SK-N-SH treated with all-trans-retinoic acid at 6 μM for 48 hours (cell line): ENCODE measurements around the gene UGGT2.

Source experiments
- ATAC-seq: fragments of 200-7000 bp; cut with Tn5 transposase; 3 replicates; pipeline ENCODE4 v1.9.1; 2020; ENCODE audit warnings: mild to moderate bottlenecking, moderate library complexity
- CREB5 ChIP-seq: fragments of 250-450 bp; sonication (Bioruptor Pico); IDR thresholded peaks from 2 replicates; pipeline ENCODE4 v1.5.1; 2020; ENCODE audit warnings: low read depth, mild to moderate bottlenecking, moderate library complexity
- CSDC2 ChIP-seq: fragments of 250-450 bp; sonication (Bioruptor Pico); IDR thresholded peaks from 2 replicates; pipeline ENCODE4 v1.5.0; 2020; ENCODE audit warnings: mild to moderate bottlenecking, moderate library complexity
- CSRNP3 ChIP-seq: fragments of 250-450 bp; sonication (Bioruptor Pico); IDR thresholded peaks from 2 replicates; pipeline ENCODE4 v1.5.1; 2021; ENCODE audit warnings: mild to moderate bottlenecking, moderate library complexity
- GLIS3 ChIP-seq: fragments of 250-450 bp; sonication (Bioruptor Pico); IDR thresholded peaks from 2 replicates; pipeline ENCODE4 v1.5.0; 2020; ENCODE audit warnings: mild to moderate bottlenecking, moderate library complexity
- ISL1 ChIP-seq: fragments of 250-450 bp; sonication (Bioruptor Pico); IDR thresholded peaks from 2 replicates; pipeline ENCODE4 v2.1.2; 2022; ENCODE audit warnings: mild to moderate bottlenecking, moderate library complexity
- OSR1 ChIP-seq: fragments of 250-450 bp; sonication (Bioruptor Pico); IDR thresholded peaks from 2 replicates; pipeline ENCODE4 v1.8.0; 2022; ENCODE audit warnings: moderate library complexity, mild to moderate bottlenecking, inconsistent platforms
- PATZ1 ChIP-seq: fragments of 250-450 bp; sonication (Bioruptor Pico); IDR thresholded peaks from 2 replicates; pipeline ENCODE4 v1.8.0; 2020; ENCODE audit warnings: mild to moderate bottlenecking, moderate library complexity, borderline replicate concordance
- POU6F1 ChIP-seq: fragments of 250-450 bp; sonication (Bioruptor Pico); IDR thresholded peaks from 2 replicates; pipeline ENCODE4 v1.8.0; 2021; ENCODE audit warnings: low read depth, mild to moderate bottlenecking, moderate library complexity, borderline replicate concordance
- PPARA ChIP-seq: fragments of 250-450 bp; sonication (Bioruptor Pico); IDR thresholded peaks from 2 replicates; pipeline ENCODE4 v1.5.0; 2020; ENCODE audit warnings: mild to moderate bottlenecking, borderline replicate concordance
- RARB ChIP-seq: fragments of 250-450 bp; sonication (Bioruptor Pico); IDR thresholded peaks from 2 replicates; pipeline ENCODE4 v1.8.0; 2021; ENCODE audit warnings: mild to moderate bottlenecking, moderate library complexity
- SNAI2 ChIP-seq: fragments of 250-450 bp; sonication (Bioruptor Pico); IDR thresholded peaks from 2 replicates; pipeline ENCODE4 v1.5.0; 2020; ENCODE audit warnings: mild to moderate bottlenecking, moderate library complexity
- TOX ChIP-seq: fragments of 250-450 bp; sonication (Bioruptor Pico); IDR thresholded peaks from 2 replicates; pipeline ENCODE4 v1.8.0; 2021; ENCODE audit warnings: mild to moderate bottlenecking, moderate library complexity, borderline replicate concordance
- TSHZ2 ChIP-seq: fragments of 250-450 bp; sonication (Bioruptor Pico); IDR thresholded peaks from 2 replicates; pipeline ENCODE4 v1.5.0; 2020; ENCODE audit warnings: mild to moderate bottlenecking, moderate library complexity
- ZC3H10 ChIP-seq: fragments of 250-450 bp; sonication (Bioruptor Pico); IDR thresholded peaks from 2 replicates; pipeline ENCODE4 v1.5.1; 2021; ENCODE audit warnings: mild to moderate bottlenecking, moderate library complexity
- ZFP3 ChIP-seq: fragments of 250-450 bp; sonication (Bioruptor Pico); IDR thresholded peaks from 2 replicates; pipeline ENCODE4 v1.5.0; 2020; ENCODE audit warnings: mild to moderate bottlenecking, moderate library complexity
- ZFP30 ChIP-seq: fragments of 450-650 bp; formaldehyde crosslinking; IDR thresholded peaks from 2 replicates; pipeline ENCODE4 v1.5.0; 2022; ENCODE audit warnings: mild to moderate bottlenecking, moderate library complexity
- ZNF565 ChIP-seq: fragments of 450-650 bp; formaldehyde crosslinking; conservative IDR thresholded peaks from 2 replicates; pipeline ENCODE4 v1.5.0; 2020; ENCODE audit warnings: low read depth, mild to moderate bottlenecking, moderate library complexity
- ZNF70 ChIP-seq: fragments of 450-650 bp; formaldehyde crosslinking; IDR thresholded peaks from 2 replicates; pipeline ENCODE4 v1.5.0; 2020; ENCODE audit warnings: mild to moderate bottlenecking, moderate library complexity

Gene UGGT2

GRCh38 chr13:95865080-95865615 lies 188.1 kb downstream of the UGGT2 start (continued):
- TF ChIP-seq TSHZ2 = no peak

GRCh38 chr13:95862408-95862807 lies 190.8 kb downstream of the UGGT2 start:
- no peak for TF ChIP-seq ZNF565
- no peak for TF ChIP-seq CSDC2 (CRISPR knock-in tag)
- TF ChIP-seq SNAI2 (CRISPR knock-in tag) = no peak
- TF ChIP-seq RARB (CRISPR knock-in tag) = no peak
- no peak for TF ChIP-seq ZFP30 (CRISPR knock-in tag)
- TF ChIP-seq CSRNP3 (CRISPR knock-in tag) = no peak
- TF ChIP-seq CREB5 (CRISPR knock-in tag) = no peak
- TF ChIP-seq OSR1 (CRISPR knock-in tag) = no peak
- TF ChIP-seq ZNF70 = no peak
- TF ChIP-seq ISL1 (CRISPR knock-in tag) = no peak
- TF ChIP-seq GLIS3 (CRISPR knock-in tag) = no peak
- TF ChIP-seq TSHZ2 = no peak
- TF ChIP-seq PPARA (CRISPR knock-in tag) = no peak
- TF ChIP-seq PATZ1 (CRISPR knock-in tag) = no peak
- TF ChIP-seq ZC3H10 (CRISPR knock-in tag) = no peak
- no peak for TF ChIP-seq TOX (CRISPR knock-in tag)
- no peak for TF ChIP-seq POU6F1
- ATAC-seq = no peak

GRCh38 chr13:95861296-95861695 lies 191.9 kb downstream of the UGGT2 start:
- no peak for ATAC-seq
- no peak for TF ChIP-seq POU6F1
- TF ChIP-seq ISL1 (CRISPR knock-in tag) = no peak
- TF ChIP-seq CREB5 (CRISPR knock-in tag) = no peak
- TF ChIP-seq ZFP3 (CRISPR knock-in tag) = no peak
- TF ChIP-seq CSRNP3 (CRISPR knock-in tag) = no peak
- no peak for TF ChIP-seq TOX (CRISPR knock-in tag)
- TF ChIP-seq, all 23 proteins: peak for 0
